DOHH2 (cell line): ENCODE measurements around the gene PRKAR2B.

Experiments
- EZH2phosphoT487 ChIP-seq: fragments of 200-600 bp; sonication (generic); IDR thresholded peaks from 2 replicates; pipeline ENCODE4 v1.6.1; 2017; ENCODE audit warnings: borderline replicate concordance, mild to moderate bottlenecking, antibody characterized with exemption, low read length, moderate library complexity, mixed read lengths
- TF ChIP-seq, protein P1 (sequence below): fragments of 200-600 bp; sonication (generic); IDR thresholded peaks from one replicate; pipeline ENCODE4 v1.5.1; 2014; ENCODE audit warnings: antibody characterized with exemption, mild to moderate bottlenecking, low read depth, low read length; ENCODE audit not compliant: poor library complexity, severe bottlenecking

DNA sequence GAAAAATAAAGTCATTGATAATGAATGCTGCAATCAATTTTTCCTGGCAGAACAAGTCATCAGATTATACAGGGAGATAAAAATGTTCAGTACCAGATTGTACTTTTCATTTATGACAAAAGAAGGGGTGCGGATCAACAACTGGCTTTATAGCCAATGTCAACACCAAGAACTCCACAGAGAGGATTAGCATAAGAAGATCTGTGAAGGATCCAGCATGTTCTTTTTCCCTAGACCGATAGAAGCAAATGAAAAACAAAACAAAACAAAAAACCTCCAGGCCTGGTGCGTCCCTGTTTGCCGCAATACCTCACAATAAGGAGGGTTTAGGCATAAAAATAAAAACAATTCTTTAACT is 34.7 kb upstream of the PRKAR2B start:
- TF ChIP-seq, protein P1, sequence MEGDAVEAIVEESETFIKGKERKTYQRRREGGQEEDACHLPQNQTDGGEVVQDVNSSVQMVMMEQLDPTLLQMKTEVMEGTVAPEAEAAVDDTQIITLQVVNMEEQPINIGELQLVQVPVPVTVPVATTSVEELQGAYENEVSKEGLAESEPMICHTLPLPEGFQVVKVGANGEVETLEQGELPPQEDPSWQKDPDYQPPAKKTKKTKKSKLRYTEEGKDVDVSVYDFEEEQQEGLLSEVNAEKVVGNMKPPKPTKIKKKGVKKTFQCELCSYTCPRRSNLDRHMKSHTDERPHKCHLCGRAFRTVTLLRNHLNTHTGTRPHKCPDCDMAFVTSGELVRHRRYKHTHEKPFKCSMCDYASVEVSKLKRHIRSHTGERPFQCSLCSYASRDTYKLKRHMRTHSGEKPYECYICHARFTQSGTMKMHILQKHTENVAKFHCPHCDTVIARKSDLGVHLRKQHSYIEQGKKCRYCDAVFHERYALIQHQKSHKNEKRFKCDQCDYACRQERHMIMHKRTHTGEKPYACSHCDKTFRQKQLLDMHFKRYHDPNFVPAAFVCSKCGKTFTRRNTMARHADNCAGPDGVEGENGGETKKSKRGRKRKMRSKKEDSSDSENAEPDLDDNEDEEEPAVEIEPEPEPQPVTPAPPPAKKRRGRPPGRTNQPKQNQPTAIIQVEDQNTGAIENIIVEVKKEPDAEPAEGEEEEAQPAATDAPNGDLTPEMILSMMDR: no peak
- TF ChIP-seq EZH2phosphoT487: no peak
